Esophagus muscularis mucosa (tissue), 4 donors: ENCODE data around the gene CSMD2. TPM values are rescaled to one million over a fixed set of nuclear protein-coding genes. Genes with fewer than 3 reads are reported as not detected.

Experiments used
- DNase-seq: peaks from one replicate; pipeline ENCODE4 v3.0.0-alpha.2; 2017; ENCODE audit errors: extremely low spot score
- H3K27ac ChIP-seq, 4 donors: fragments of 200-600 bp; sonication (generic); replicated peaks in 1 of 4; 1 replicate in 3 of 4; 2 replicates in 1 of 4; pipeline ENCODE4 v1.5.1; 2016 to 2019; ENCODE audit warnings: mild to moderate bottlenecking in 1 of 4
- H3K27me3 ChIP-seq, 4 donors: fragments of 200-600 bp; sonication (generic); one replicate each; pipeline versions ENCODE4 v1.5.1 to v1.6.0; 2016 to 2019
- H3K36me3 ChIP-seq, 4 donors: fragments of 200-600 bp; sonication (generic); one replicate each; pipeline ENCODE4 v1.5.1; 2016 to 2019
- H3K4me1 ChIP-seq, 4 donors: fragments of 200-600 bp; sonication (generic); one replicate each; pipeline ENCODE4 v1.5.1; 2016 to 2019
- H3K4me3 ChIP-seq, 4 donors: fragments of 200-600 bp; sonication (generic); 1 replicate in 2 of 4; 2 replicates in 2 of 4; pipeline ENCODE4 v1.5.1; 2016 to 2019; ENCODE audit warnings: mild to moderate bottlenecking in 4 of 4, moderate library complexity in 1 of 4
- H3K9me3 ChIP-seq, 4 donors: fragments of 200-600 bp; sonication (generic); 1 replicate in 3 of 4; 2 replicates in 1 of 4; pipeline ENCODE4 v1.5.1; 2016 to 2019
- EP300 ChIP-seq: sonication (generic); formaldehyde crosslinking; IDR thresholded peaks from one replicate; pipeline ENCODE4 v1.6.1; 2017; ENCODE audit warnings: antibody characterized with exemption
- POLR2A ChIP-seq: fragments of 450-650 bp; IDR thresholded peaks from one replicate; pipeline ENCODE4 v1.6.1; 2017; ENCODE audit warnings: antibody characterized with exemption, moderate library complexity, mild to moderate bottlenecking, low read depth
- POLR2AphosphoS5 ChIP-seq, 2 donors: sonication (generic); formaldehyde crosslinking; IDR thresholded peaks; one replicate each; pipeline ENCODE4 v1.6.1; 2017; ENCODE audit warnings: antibody characterized with exemption in 2 of 2
- WGBS: methylation state at CpG from one replicate; pipeline ENCODE4 v1.1.5; 2018; 5-methylcytosine and 5-hydroxymethylcytosine counted together
- intact Hi-C: fragments of 100-400 bp; cut with DNase I; formaldehyde crosslinking; loops from one replicate; pipeline ENCODE4 v1.15.1; 2023
- total RNA-seq, 4 donors: library from RNA; depleted of rRNA; stranded (reverse); fragments of >200 nt; gene quantifications; one replicate each; pipeline versions ENCODE4 v1.1.0 to v1.2.1, GENCODE V29; 2016
- TF ChIP-seq, protein P1 (sequence below), 3 experiments: fragments of 200-600 bp in 2 of 3; fragments of 450-650 bp in 1 of 3; sonication (generic) in 2 of 3; IDR thresholded peaks; one replicate each; pipeline ENCODE4 v1.5.1; 2017 to 2019; ENCODE audit warnings: antibody characterized with exemption in 3 of 3, mild to moderate bottlenecking in 2 of 3, moderate library complexity in 1 of 3

The CSMD2 gene
- total RNA-seq, 4 donors from 2014 or later: 0.26 to 0.75 (median 0.37) TPM

DNA sequence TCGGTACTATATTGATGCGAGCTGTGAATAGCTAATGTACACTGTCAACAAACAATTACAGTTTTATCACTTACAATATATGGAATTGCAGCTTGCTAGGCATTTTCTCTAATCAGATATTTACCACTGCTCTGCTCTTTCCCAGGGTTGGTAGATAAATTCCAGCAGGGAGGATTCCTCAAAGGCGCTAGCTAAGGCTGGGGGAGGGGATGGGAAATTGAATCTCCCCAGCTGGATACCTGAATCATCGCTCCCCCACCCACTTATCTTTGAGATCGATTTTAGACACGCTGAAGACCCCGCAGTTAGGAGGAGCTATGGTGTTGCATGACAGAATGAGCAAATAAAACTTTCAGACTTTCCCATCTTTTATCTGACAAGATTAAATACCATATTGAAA lies 127.2 kb downstream of the CSMD2 start:
- no peaks in the 10 kb centered on the region for H3K9me3 ChIP-seq
- H3K4me3 ChIP-seq: no peak overlapping the region
- no peak overlapping the region for H3K27ac ChIP-seq
- TF ChIP-seq, protein P1, sequence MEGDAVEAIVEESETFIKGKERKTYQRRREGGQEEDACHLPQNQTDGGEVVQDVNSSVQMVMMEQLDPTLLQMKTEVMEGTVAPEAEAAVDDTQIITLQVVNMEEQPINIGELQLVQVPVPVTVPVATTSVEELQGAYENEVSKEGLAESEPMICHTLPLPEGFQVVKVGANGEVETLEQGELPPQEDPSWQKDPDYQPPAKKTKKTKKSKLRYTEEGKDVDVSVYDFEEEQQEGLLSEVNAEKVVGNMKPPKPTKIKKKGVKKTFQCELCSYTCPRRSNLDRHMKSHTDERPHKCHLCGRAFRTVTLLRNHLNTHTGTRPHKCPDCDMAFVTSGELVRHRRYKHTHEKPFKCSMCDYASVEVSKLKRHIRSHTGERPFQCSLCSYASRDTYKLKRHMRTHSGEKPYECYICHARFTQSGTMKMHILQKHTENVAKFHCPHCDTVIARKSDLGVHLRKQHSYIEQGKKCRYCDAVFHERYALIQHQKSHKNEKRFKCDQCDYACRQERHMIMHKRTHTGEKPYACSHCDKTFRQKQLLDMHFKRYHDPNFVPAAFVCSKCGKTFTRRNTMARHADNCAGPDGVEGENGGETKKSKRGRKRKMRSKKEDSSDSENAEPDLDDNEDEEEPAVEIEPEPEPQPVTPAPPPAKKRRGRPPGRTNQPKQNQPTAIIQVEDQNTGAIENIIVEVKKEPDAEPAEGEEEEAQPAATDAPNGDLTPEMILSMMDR (IDR thresholded peaks at IDR 0.05): no peak
- no peak for TF ChIP-seq POLR2AphosphoS5 (IDR thresholded peaks at IDR 0.05)
- TF ChIP-seq POLR2A: no peak
- TF ChIP-seq EP300: no peak
- intact Hi-C loops: no loop called here
- 40% methylated on average over 7 of the region's 7 CpGs for WGBS
- H3K36me3 ChIP-seq: no peaks in the 10 kb centered on the region
- H3K4me1 ChIP-seq: no peaks in the 10 kb centered on the region
- DNase-seq: no peak
- H3K27me3 ChIP-seq: peaks cover 0 to 7% (median 0%) of the 10 kb centered on the region in 4 donors

DNA sequence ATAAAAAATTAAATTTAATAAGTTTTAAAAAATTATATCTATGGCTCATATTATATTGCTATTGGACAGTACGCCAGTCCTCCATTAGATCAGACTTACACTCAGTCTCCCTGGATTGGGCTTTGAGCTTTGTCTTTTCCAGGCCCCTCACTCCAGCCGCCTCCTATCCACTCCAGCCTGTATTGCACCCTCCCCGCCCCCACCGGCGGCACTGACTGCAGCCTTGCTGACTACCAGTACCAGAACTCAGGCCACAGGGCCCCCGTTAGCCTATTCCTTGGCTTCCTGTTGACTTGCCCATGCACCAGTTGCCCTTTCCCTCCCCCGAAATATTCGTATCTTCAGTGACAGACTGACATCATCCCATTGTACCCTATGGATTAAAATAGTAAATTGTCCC lies 127.9 kb downstream of the CSMD2 start:
- intact Hi-C loops: no loop called here
- TF ChIP-seq, protein P1 (IDR thresholded peaks at IDR 0.05): no peak
- TF ChIP-seq EP300 (no peak), POLR2A (no peak), POLR2AphosphoS5 (IDR thresholded peaks at IDR 0.05) (no peak)

DNA sequence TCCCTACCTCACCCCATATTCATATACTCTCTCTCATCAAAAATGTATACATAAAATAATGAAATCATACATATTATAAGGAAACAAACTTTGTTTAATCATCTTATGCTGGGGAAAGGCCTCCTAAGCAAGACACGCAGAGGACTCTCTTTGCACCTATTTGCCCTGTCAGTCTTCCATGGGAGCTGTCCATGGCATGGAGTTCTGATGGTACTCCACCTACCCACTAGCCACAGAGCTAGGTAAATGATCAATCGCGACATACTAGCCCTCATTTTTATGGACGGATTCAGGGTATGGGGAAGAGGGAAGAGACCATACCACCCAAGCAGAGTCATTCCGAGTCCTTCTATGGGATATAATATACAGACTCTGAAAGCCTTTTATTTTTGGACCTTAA lies 131.0 kb downstream of the CSMD2 start:
- peaks cover 0 to 4% (median 0%) of the 10 kb centered on the region in 4 donors for H3K27me3 ChIP-seq
- 67% methylated on average over 5 of the region's 5 CpGs for WGBS
- H3K36me3 ChIP-seq: no peaks in the 10 kb centered on the region
- H3K27ac ChIP-seq: no peak overlapping the region
- no peaks in the 10 kb centered on the region for H3K4me1 ChIP-seq
- no peaks in the 10 kb centered on the region for H3K9me3 ChIP-seq
- TF ChIP-seq POLR2A (no peak), POLR2AphosphoS5 (IDR thresholded peaks at IDR 0.05) (no peak), EP300 (no peak)
- TF ChIP-seq, protein P1 (IDR thresholded peaks at IDR 0.05): no peak
- H3K4me3 ChIP-seq: no peak overlapping the region
- intact Hi-C loops: no loop called here
- no peak for DNase-seq

More for the DNA sequence above, 127.9 kb downstream of the CSMD2 start:
- Histone ChIP-seq H3K27me3 (peaks cover 0 to 7% (median 0%) of the 10 kb centered on the region in 4 donors), H3K27ac (no peak overlapping the region), H3K4me3 (no peak overlapping the region), H3K4me1 (no peaks in the 10 kb centered on the region), H3K9me3 (no peaks in the 10 kb centered on the region), H3K36me3 (no peaks in the 10 kb centered on the region)
- DNase-seq: no peak
- WGBS: 65% methylated on average over 8 of the region's 8 CpGs

DNA sequence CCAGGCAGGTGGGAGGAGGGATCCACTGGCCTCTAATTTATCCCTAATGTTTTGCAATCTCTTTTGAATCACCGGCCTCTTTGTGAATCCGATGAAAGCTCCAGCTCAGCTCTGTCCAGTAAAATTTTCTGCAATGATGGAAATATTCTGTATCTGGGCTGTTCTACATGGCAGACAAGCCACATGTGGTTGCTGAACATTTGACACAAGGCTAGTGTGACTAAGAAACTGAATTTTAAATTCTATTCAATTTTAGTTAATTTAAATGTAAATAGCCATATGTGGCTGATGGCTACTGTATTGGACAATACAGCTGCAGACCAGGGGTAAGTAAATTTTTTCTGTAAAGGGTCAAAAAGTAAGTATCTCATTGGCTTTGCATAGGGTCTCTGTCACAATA lies 135.1 kb downstream of the CSMD2 start:
- no peak for DNase-seq
- H3K27me3 ChIP-seq: peaks cover 0 to 4% (median 0%) of the 10 kb centered on the region in 4 donors
- H3K4me3 ChIP-seq: no peak overlapping the region
- no peaks in the 10 kb centered on the region for H3K4me1 ChIP-seq
- H3K27ac ChIP-seq: no peak overlapping the region
- H3K36me3 ChIP-seq: no peaks in the 10 kb centered on the region
- intact Hi-C loops: no loop called here
- WGBS: 91% methylated on average over 2 of the region's 2 CpGs
- H3K9me3 ChIP-seq: no peaks in the 10 kb centered on the region
- TF ChIP-seq, protein P1 (IDR thresholded peaks at IDR 0.05): no peak
- no peak for TF ChIP-seq POLR2A
- no peak for TF ChIP-seq POLR2AphosphoS5 (IDR thresholded peaks at IDR 0.05)
- TF ChIP-seq EP300: no peak

DNA sequence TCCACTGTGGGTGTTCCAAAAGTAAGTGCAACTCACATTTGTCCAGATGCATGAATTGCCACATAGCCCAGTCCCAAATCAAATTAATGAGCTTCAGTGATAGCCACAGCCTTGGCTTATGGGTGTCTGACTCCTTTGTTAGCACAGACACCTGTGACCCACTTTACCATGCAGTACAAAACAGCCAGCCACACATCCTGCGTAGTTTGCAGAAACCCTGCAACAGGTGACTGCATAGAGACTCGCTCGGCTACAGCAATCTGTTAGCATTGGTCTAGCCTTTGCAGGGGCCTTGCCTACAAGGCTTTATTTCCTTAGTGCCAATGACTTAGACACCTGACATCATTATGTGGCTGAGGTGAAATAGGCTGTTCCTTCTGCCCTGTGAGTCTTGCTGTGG lies 135.5 kb downstream of the CSMD2 start:
- intact Hi-C loops: no loop called here
- peaks cover 0 to 4% (median 0%) of the 10 kb centered on the region in 4 donors for H3K27me3 ChIP-seq
- H3K36me3 ChIP-seq: no peaks in the 10 kb centered on the region
- WGBS: 70% methylated on average over 2 of the region's 3 CpGs
- DNase-seq: no peak
- H3K4me1 ChIP-seq: no peaks in the 10 kb centered on the region
- TF ChIP-seq POLR2AphosphoS5 (IDR thresholded peaks at IDR 0.05): no peak
- TF ChIP-seq POLR2A: no peak
- TF ChIP-seq, protein P1 (IDR thresholded peaks at IDR 0.05): no peak
- TF ChIP-seq EP300: no peak
- H3K9me3 ChIP-seq: no peaks in the 10 kb centered on the region
- no peak overlapping the region for H3K4me3 ChIP-seq
- H3K27ac ChIP-seq: no peak overlapping the region
